Stimulated activated CD8-positive, alpha-beta memory T cell treated with anti-CD3 and anti-CD28 coated beads, Interleukin-4, amount 100 ng/mL, for 24 hours (primary cell): Measurements from ENCODE around the gene MYL7.

Source experiments
- DNase-seq: peaks from one replicate; pipeline ENCODE4 v3.0.0-alpha.2; 2020; ENCODE audit warnings: low read depth

Gene MYL7

GRCh38 chr7:44112231-44112996 is 28.7 kb downstream of the MYL7 start:
- DNase-seq: no peak

GRCh38 chr7:44111761-44112160 is 29.4 kb downstream of the MYL7 start:
- DNase-seq: no peak

GRCh38 chr7:44110719-44111635 is 30.2 kb downstream of the MYL7 start:
- no peak for DNase-seq

GRCh38 chr7:44109991-44110390 is 31.1 kb downstream of the MYL7 start:
- DNase-seq: no peak

GRCh38 chr7:44108768-44109750 is 32.1 kb downstream of the MYL7 start:
- no peak for DNase-seq

GRCh38 chr7:44107961-44108767 is 33.0 kb downstream of the MYL7 start:
- no peak for DNase-seq

- no peak for DNase-seq
Observed at GRCh38 chr7:44107116-44107960, 33.8 kb downstream of the MYL7 start.

- no peak for DNase-seq
Observed at GRCh38 chr7:44106311-44107065, 34.6 kb downstream of the MYL7 start.

- DNase-seq: no peak
Observed at GRCh38 chr7:44105832-44106231, 35.3 kb downstream of the MYL7 start.

GRCh38 chr7:44104860-44105771 is 36.0 kb downstream of the MYL7 start:
- no peak for DNase-seq

GRCh38 chr7:44103923-44104859 is 36.9 kb downstream of the MYL7 start, which contains the start of gene AEBP1:
AEBP1 (plus strand) TSS chr7:44104345; CDS start chr7:44104666, 321 bp downstream.
- no peak for DNase-seq

- no peak for DNase-seq
Observed at GRCh38 chr7:44103566-44103922, 37.6 kb downstream of the MYL7 start.

GRCh38 chr7:44102846-44103565 is 38.1 kb downstream of the MYL7 start:
- DNase-seq: no peak

GRCh38 chr7:44101966-44102845 is 38.9 kb downstream of the MYL7 start:
- no peak for DNase-seq

- no peak for DNase-seq
Observed at GRCh38 chr7:44101303-44101965, 39.7 kb downstream of the MYL7 start.
